ENCODE measurements around the gene MAGI2. TPM values are rescaled to one million over a fixed set of nuclear protein-coding genes. Genes with fewer than 3 reads are reported as not detected.

MAGI2 gene
- total RNA-seq, 5 donors from 2014 or later (not counting 1 experiment from before 2014, with no cell fraction given), result 0.10 to 0.77 (median 0.22) TPM

- Mint-ChIP-seq H3K36me3 (no peaks in the 10 kb centered on the region), H3K27me3 (no peaks in the 10 kb centered on the region), H3K4me3 (no peak overlapping the region), H3K4me1 (no peaks in the 10 kb centered on the region), H3K9me3 (peaks cover 3 to 11% (median 4%) of the 10 kb centered on the region in 3 donors), H3K27ac (no peak overlapping the region)
- no peak for DNase-seq
- ATAC-seq (replicated peaks in 1 of 4), result no peak
- Histone ChIP-seq H3K9me3 (no peaks in the 10 kb centered on the region), H3K27ac (ENCODE audit: low read length) (no peak overlapping the region), H3K27me3 (replicated peaks in 1 of 2; ENCODE audit: control insufficient read depth in 2 of 2, extremely low read depth in 1 of 2, insufficient read depth in 2 of 2, low read length in 1 of 2) (no peaks in the 10 kb centered on the region), H3K4me3 (ENCODE audit: control insufficient read depth in 1 of 2, extremely low read depth in 1 of 2, low read length in 1 of 2) (no peak overlapping the region), H3K4me1 (ENCODE audit: control insufficient read depth in 1 of 2, extremely low read depth in 1 of 2, insufficient read depth in 2 of 2, low read length in 2 of 2) (no peaks in the 10 kb centered on the region), H3K36me3 (ENCODE audit: control insufficient read depth in 2 of 2, extremely low read depth in 1 of 2, insufficient read depth in 1 of 2, low read length in 1 of 2) (no peaks in the 10 kb centered on the region)
- 64% methylated on average over 2 of the region's 6 CpGs for WGBS (ENCODE audit: insufficient coverage)
- CTCF ChIA-PET, result no interaction called here
- POLR2A ChIA-PET, result no interaction called here
Observed at GRCh38 chr7:78734626-78735025, 718.8 kb downstream of the MAGI2 start.

GRCh38 chr7:78720066-78720465 lies 733.4 kb downstream of the MAGI2 start:
- Histone ChIP-seq H3K4me3 (ENCODE audit: control insufficient read depth in 1 of 2, extremely low read depth in 1 of 2, low read length in 1 of 2) (no peak overlapping the region), H3K27me3 (replicated peaks in 1 of 2; ENCODE audit: control insufficient read depth in 2 of 2, extremely low read depth in 1 of 2, insufficient read depth in 2 of 2, low read length in 1 of 2) (no peaks in the 10 kb centered on the region), H3K36me3 (ENCODE audit: control insufficient read depth in 2 of 2, extremely low read depth in 1 of 2, insufficient read depth in 1 of 2, low read length in 1 of 2) (no peaks in the 10 kb centered on the region), H3K9me3 (no peaks in the 10 kb centered on the region), H3K4me1 (ENCODE audit: control insufficient read depth in 1 of 2, extremely low read depth in 1 of 2, insufficient read depth in 2 of 2, low read length in 2 of 2) (no peaks in the 10 kb centered on the region), H3K27ac (ENCODE audit: low read length) (no peak overlapping the region)
- Mint-ChIP-seq H3K27ac (no peak overlapping the region), H3K36me3 (no peaks in the 10 kb centered on the region), H3K4me3 (no peak overlapping the region), H3K9me3 (peaks cover 6 to 10% (median 10%) of the 10 kb centered on the region in 3 donors), H3K27me3 (no peaks in the 10 kb centered on the region), H3K4me1 (no peaks in the 10 kb centered on the region)
- ATAC-seq (replicated peaks in 1 of 4), result no peak
- ChIA-PET CTCF (no interaction called here), POLR2A (no interaction called here)
- DNase-seq, result no peak

GRCh38 chr7:78718212-78718611 lies 735.3 kb downstream of the MAGI2 start:
- Mint-ChIP-seq H3K36me3 (no peaks in the 10 kb centered on the region), H3K27ac (no peak overlapping the region), H3K27me3 (no peaks in the 10 kb centered on the region), H3K4me3 (no peak overlapping the region), H3K9me3 (peaks cover under 1 to 4% (median under 1%) of the 10 kb centered on the region in 3 donors), H3K4me1 (no peaks in the 10 kb centered on the region)
- H3K9me3 ChIP-seq, result no peaks in the 10 kb centered on the region
- no peak overlapping the region for H3K27ac ChIP-seq (ENCODE audit: low read length)
- CTCF ChIA-PET, result no interaction called here
- POLR2A ChIA-PET, result no interaction called here
- H3K4me3 ChIP-seq (ENCODE audit: control insufficient read depth in 1 of 2, extremely low read depth in 1 of 2, low read length in 1 of 2), result no peak overlapping the region
- ATAC-seq (replicated peaks in 1 of 4) (no peak), DNase-seq (no peak)
- 100% methylated on average over 3 of the region's 5 CpGs for WGBS (ENCODE audit: insufficient coverage)
- H3K27me3 ChIP-seq (replicated peaks in 1 of 2; ENCODE audit: control insufficient read depth in 2 of 2, extremely low read depth in 1 of 2, insufficient read depth in 2 of 2, low read length in 1 of 2), result no peaks in the 10 kb centered on the region
- H3K36me3 ChIP-seq (ENCODE audit: control insufficient read depth in 2 of 2, extremely low read depth in 1 of 2, insufficient read depth in 1 of 2, low read length in 1 of 2), result no peaks in the 10 kb centered on the region
- no peaks in the 10 kb centered on the region for H3K4me1 ChIP-seq (ENCODE audit: control insufficient read depth in 1 of 2, extremely low read depth in 1 of 2, insufficient read depth in 2 of 2, low read length in 2 of 2)

- Histone ChIP-seq H3K4me1 (ENCODE audit: control insufficient read depth in 1 of 2, extremely low read depth in 1 of 2, insufficient read depth in 2 of 2, low read length in 2 of 2) (no peaks in the 10 kb centered on the region), H3K36me3 (ENCODE audit: control insufficient read depth in 2 of 2, extremely low read depth in 1 of 2, insufficient read depth in 1 of 2, low read length in 1 of 2) (no peaks in the 10 kb centered on the region), H3K27ac (ENCODE audit: low read length) (no peak overlapping the region), H3K27me3 (replicated peaks in 1 of 2; ENCODE audit: control insufficient read depth in 2 of 2, extremely low read depth in 1 of 2, insufficient read depth in 2 of 2, low read length in 1 of 2) (no peaks in the 10 kb centered on the region), H3K4me3 (ENCODE audit: control insufficient read depth in 1 of 2, extremely low read depth in 1 of 2, low read length in 1 of 2) (no peak overlapping the region), H3K9me3 (no peaks in the 10 kb centered on the region)
- Mint-ChIP-seq H3K9me3 (peaks cover 0 to 4% (median 0%) of the 10 kb centered on the region in 3 donors), H3K4me1 (no peaks in the 10 kb centered on the region), H3K27ac (no peak overlapping the region), H3K36me3 (no peaks in the 10 kb centered on the region), H3K4me3 (no peak overlapping the region), H3K27me3 (no peaks in the 10 kb centered on the region)
- no peak for ATAC-seq (replicated peaks in 1 of 4)
- ChIA-PET POLR2A (no interaction called here), CTCF (no interaction called here)
- no peak for DNase-seq
- 85% methylated on average over 5 of the region's 10 CpGs for WGBS (ENCODE audit: insufficient coverage)
Observed at GRCh38 chr7:78716876-78717275, 736.6 kb downstream of the MAGI2 start.

- H3K36me3 ChIP-seq (ENCODE audit: control insufficient read depth in 2 of 2, extremely low read depth in 1 of 2, insufficient read depth in 1 of 2, low read length in 1 of 2), result no peaks in the 10 kb centered on the region
- Mint-ChIP-seq H3K4me3 (no peak overlapping the region), H3K36me3 (no peaks in the 10 kb centered on the region), H3K27me3 (no peaks in the 10 kb centered on the region), H3K9me3 (peaks cover 0 to 4% (median 0%) of the 10 kb centered on the region in 3 donors), H3K4me1 (no peaks in the 10 kb centered on the region), H3K27ac (no peak overlapping the region)
- 83% methylated on average over 1 of the region's 4 CpGs for WGBS (ENCODE audit: insufficient coverage)
- no peaks in the 10 kb centered on the region for H3K27me3 ChIP-seq (replicated peaks in 1 of 2; ENCODE audit: control insufficient read depth in 2 of 2, extremely low read depth in 1 of 2, insufficient read depth in 2 of 2, low read length in 1 of 2)
- no peaks in the 10 kb centered on the region for H3K9me3 ChIP-seq
- ATAC-seq (replicated peaks in 1 of 4) (no peak), DNase-seq (no peak)
- ChIA-PET POLR2A (interaction anchor here in 1 of 2 donors (0.6 kb wide), 1 partner anchor 25 kb away, joined by 8 read pairs; no protein-coding TSS in a partner anchor), CTCF (no interaction called here)
- H3K27ac ChIP-seq (ENCODE audit: low read length), result no peak overlapping the region
- no peak overlapping the region for H3K4me3 ChIP-seq (ENCODE audit: control insufficient read depth in 1 of 2, extremely low read depth in 1 of 2, low read length in 1 of 2)
- no peaks in the 10 kb centered on the region for H3K4me1 ChIP-seq (ENCODE audit: control insufficient read depth in 1 of 2, extremely low read depth in 1 of 2, insufficient read depth in 2 of 2, low read length in 2 of 2)
Observed at GRCh38 chr7:78714356-78714755, 739.1 kb downstream of the MAGI2 start.

GRCh38 chr7:78712111-78712510 lies 741.4 kb downstream of the MAGI2 start:
- no peaks in the 10 kb centered on the region for H3K36me3 ChIP-seq (ENCODE audit: control insufficient read depth in 2 of 2, extremely low read depth in 1 of 2, insufficient read depth in 1 of 2, low read length in 1 of 2)
- H3K27ac ChIP-seq (ENCODE audit: low read length), result no peak overlapping the region
- ATAC-seq (replicated peaks in 1 of 4) (no peak), DNase-seq (no peak)
- H3K27me3 ChIP-seq (replicated peaks in 1 of 2; ENCODE audit: control insufficient read depth in 2 of 2, extremely low read depth in 1 of 2, insufficient read depth in 2 of 2, low read length in 1 of 2), result no peaks in the 10 kb centered on the region
- no peak overlapping the region for H3K27ac Mint-ChIP-seq
- H3K36me3 Mint-ChIP-seq, result no peaks in the 10 kb centered on the region
- no peaks in the 10 kb centered on the region for H3K4me1 Mint-ChIP-seq
- POLR2A ChIA-PET, result interaction anchor here in 1 of 2 donors (0.6 kb wide), 1 partner anchor 27 kb away, joined by 4 read pairs; no protein-coding TSS in a partner anchor
- WGBS (ENCODE audit: insufficient coverage), result no CpG with 5 or more reads among the region's 3 CpGs
- no peak overlapping the region for H3K4me3 Mint-ChIP-seq
- H3K27me3 Mint-ChIP-seq, result no peaks in the 10 kb centered on the region
- H3K4me1 ChIP-seq (ENCODE audit: control insufficient read depth in 1 of 2, extremely low read depth in 1 of 2, insufficient read depth in 2 of 2, low read length in 2 of 2), result no peaks in the 10 kb centered on the region
- no peaks in the 10 kb centered on the region for H3K9me3 ChIP-seq
- no peak overlapping the region for H3K4me3 ChIP-seq (ENCODE audit: control insufficient read depth in 1 of 2, extremely low read depth in 1 of 2, low read length in 1 of 2)
- H3K9me3 Mint-ChIP-seq, result peaks cover 0 to 4% (median 0%) of the 10 kb centered on the region in 3 donors
- CTCF ChIA-PET, result no interaction called here

GRCh38 chr7:78709658-78710057 lies 743.8 kb downstream of the MAGI2 start:
- H3K27ac Mint-ChIP-seq, result no peak overlapping the region
- DNase-seq, result no peak
- Histone ChIP-seq H3K27me3 (replicated peaks in 1 of 2; ENCODE audit: control insufficient read depth in 2 of 2, extremely low read depth in 1 of 2, insufficient read depth in 2 of 2, low read length in 1 of 2) (no peaks in the 10 kb centered on the region), H3K4me1 (ENCODE audit: control insufficient read depth in 1 of 2, extremely low read depth in 1 of 2, insufficient read depth in 2 of 2, low read length in 2 of 2) (no peaks in the 10 kb centered on the region), H3K27ac (ENCODE audit: low read length) (no peak overlapping the region), H3K9me3 (no peaks in the 10 kb centered on the region), H3K4me3 (ENCODE audit: control insufficient read depth in 1 of 2, extremely low read depth in 1 of 2, low read length in 1 of 2) (no peak overlapping the region), H3K36me3 (ENCODE audit: control insufficient read depth in 2 of 2, extremely low read depth in 1 of 2, insufficient read depth in 1 of 2, low read length in 1 of 2) (no peaks in the 10 kb centered on the region)
- ChIA-PET POLR2A (no interaction called here), CTCF (no interaction called here)
- no peaks in the 10 kb centered on the region for H3K27me3 Mint-ChIP-seq
- no peaks in the 10 kb centered on the region for H3K36me3 Mint-ChIP-seq
- no CpG with 5 or more reads among the region's 1 CpG for WGBS (ENCODE audit: insufficient coverage)
- H3K9me3 Mint-ChIP-seq, result peaks cover 0 to 4% (median 2%) of the 10 kb centered on the region in 3 donors
- ATAC-seq (replicated peaks in 1 of 4), result no peak
- no peak overlapping the region for H3K4me3 Mint-ChIP-seq
- H3K4me1 Mint-ChIP-seq, result no peaks in the 10 kb centered on the region
